Measurements from ENCODE around the gene TENM3.

- TF ChIP-seq CTCF (IDR thresholded peaks at IDR 0.05; ENCODE audit: borderline replicate concordance, extremely low read depth, low read length, poor library complexity, severe bottlenecking) (no peak), EZH2 (IDR thresholded peaks at IDR 0.05; ENCODE audit: borderline replicate concordance, low read depth, low read length, severe bottlenecking) (no peak)
Observed at GRCh38 chr4:182278729-182279128, 35.5 kb downstream of the TENM3 start.
